ENCODE results near the gene SUMO4.

DNA sequence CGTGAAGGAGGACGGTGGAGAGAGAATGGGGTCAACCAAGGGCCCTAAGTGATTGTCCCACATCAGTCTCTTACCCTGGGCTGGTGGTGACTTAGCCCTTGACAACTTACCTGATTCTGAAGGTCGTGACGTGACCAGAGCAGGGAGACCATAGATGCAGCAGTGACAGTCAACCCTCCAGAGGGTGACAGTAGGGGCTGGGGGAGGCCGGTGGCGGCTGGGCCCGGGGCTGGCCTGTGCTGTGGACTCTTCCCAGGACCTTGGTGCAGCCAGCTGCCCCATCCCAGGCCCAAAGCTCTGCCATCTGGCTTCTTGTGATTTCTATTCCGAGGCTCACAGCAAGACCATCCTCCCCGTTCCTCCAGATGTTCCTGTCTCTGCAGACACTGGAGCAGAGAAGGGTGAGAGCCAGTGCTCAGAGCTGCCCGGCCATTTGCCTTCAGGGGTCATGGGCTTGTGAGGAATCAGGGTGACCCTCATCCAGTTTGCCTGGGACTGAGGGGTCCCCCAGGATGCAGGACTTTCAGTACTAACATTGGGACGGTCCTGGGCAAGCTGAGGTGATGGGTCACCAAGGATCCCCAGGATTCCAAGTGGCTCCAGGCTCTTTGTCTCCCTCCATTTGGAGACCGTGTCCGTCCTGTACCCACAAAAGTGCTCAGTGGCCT is 36.0 kb downstream of the SUMO4 start:
- TF ChIP-seq, protein P1, sequence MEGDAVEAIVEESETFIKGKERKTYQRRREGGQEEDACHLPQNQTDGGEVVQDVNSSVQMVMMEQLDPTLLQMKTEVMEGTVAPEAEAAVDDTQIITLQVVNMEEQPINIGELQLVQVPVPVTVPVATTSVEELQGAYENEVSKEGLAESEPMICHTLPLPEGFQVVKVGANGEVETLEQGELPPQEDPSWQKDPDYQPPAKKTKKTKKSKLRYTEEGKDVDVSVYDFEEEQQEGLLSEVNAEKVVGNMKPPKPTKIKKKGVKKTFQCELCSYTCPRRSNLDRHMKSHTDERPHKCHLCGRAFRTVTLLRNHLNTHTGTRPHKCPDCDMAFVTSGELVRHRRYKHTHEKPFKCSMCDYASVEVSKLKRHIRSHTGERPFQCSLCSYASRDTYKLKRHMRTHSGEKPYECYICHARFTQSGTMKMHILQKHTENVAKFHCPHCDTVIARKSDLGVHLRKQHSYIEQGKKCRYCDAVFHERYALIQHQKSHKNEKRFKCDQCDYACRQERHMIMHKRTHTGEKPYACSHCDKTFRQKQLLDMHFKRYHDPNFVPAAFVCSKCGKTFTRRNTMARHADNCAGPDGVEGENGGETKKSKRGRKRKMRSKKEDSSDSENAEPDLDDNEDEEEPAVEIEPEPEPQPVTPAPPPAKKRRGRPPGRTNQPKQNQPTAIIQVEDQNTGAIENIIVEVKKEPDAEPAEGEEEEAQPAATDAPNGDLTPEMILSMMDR (IDR thresholded peaks at IDR 0.05): no peak
- TF ChIP-seq POLR2A (IDR thresholded peaks at IDR 0.05): no peak
- no peak for TF ChIP-seq EP300 (IDR thresholded peaks at IDR 0.05)

All from sigmoid colon (tissue), 4 donors.